ENCODE measurements around the gene KCNE4. TPM values are rescaled to one million over a fixed set of nuclear protein-coding genes. Genes with fewer than 3 reads are reported as not detected.

The KCNE4 gene
- total and polyA plus RNA-seq, 9 of the 15 experiments (the other 6 are each of a cell fraction or from before 2014, with no cell fraction given), result not detected

DNA sequence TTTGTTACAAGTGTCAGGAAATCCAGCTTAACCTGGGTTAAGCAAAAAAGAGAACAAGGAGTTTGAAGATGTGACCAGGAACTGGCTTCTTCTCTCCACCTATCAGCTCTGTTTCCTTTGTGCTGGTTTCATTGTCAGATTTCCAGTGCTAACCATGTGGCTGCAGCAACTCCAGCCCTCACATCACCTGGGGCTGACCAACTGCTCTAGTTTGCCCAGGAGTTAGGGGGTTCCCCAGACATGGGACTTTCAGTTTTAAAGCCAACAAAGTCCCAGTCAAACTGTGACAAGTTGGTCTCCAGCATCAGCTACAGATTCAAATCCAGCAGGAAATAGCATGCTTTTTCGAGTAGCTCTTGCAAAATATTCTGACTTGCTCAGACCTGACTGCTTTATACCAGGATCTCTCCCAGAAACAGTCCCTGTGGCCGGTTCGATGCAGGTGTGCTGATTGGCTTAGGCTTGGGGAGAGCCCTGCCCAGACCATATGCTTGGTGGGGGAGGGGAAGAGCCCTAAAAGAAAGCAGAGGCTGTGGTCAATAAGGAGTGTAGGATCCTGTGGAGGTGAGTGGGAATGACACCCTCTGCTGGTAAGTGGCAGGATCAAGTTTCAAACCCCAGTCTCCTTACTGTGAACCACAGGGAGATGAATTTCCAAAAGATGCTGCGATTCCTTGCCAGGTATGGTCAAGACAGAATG, 49.5 kb downstream of the KCNE4 start (continued):
- TF ChIP-seq, protein P1, sequence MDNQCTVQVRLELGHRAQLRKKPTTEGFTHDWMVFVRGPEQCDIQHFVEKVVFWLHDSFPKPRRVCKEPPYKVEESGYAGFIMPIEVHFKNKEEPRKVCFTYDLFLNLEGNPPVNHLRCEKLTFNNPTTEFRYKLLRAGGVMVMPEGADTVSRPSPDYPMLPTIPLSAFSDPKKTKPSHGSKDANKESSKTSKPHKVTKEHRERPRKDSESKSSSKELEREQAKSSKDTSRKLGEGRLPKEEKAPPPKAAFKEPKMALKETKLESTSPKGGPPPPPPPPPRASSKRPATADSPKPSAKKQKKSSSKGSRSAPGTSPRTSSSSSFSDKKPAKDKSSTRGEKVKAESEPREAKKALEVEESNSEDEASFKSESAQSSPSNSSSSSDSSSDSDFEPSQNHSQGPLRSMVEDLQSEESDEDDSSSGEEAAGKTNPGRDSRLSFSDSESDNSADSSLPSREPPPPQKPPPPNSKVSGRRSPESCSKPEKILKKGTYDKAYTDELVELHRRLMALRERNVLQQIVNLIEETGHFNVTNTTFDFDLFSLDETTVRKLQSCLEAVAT (IDR thresholded peaks at IDR 0.05), result peak in 1 of 2 experiments; percentile 48; a peak in 1 of 4 replicates
- TF ChIP-seq MAFK (IDR thresholded peaks at IDR 0.05; ENCODE audit: low read length), result no peak
- TF ChIP-seq RNF2 (IDR thresholded peaks at IDR 0.05), result no peak
- TF ChIP-seq, protein P2, sequence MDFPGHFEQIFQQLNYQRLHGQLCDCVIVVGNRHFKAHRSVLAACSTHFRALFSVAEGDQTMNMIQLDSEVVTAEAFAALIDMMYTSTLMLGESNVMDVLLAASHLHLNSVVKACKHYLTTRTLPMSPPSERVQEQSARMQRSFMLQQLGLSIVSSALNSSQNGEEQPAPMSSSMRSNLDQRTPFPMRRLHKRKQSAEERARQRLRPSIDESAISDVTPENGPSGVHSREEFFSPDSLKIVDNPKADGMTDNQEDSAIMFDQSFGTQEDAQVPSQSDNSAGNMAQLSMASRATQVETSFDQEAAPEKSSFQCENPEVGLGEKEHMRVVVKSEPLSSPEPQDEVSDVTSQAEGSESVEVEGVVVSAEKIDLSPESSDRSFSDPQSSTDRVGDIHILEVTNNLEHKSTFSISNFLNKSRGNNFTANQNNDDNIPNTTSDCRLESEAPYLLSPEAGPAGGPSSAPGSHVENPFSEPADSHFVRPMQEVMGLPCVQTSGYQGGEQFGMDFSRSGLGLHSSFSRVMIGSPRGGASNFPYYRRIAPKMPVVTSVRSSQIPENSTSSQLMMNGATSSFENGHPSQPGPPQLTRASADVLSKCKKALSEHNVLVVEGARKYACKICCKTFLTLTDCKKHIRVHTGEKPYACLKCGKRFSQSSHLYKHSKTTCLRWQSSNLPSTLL (IDR thresholded peaks at IDR 0.05), result no peak
- no peak for TF ChIP-seq ZNF589 (CRISPR knock-in tag; IDR thresholded peaks at IDR 0.05; ENCODE audit: low read depth)
- TF ChIP-seq, protein P3, sequence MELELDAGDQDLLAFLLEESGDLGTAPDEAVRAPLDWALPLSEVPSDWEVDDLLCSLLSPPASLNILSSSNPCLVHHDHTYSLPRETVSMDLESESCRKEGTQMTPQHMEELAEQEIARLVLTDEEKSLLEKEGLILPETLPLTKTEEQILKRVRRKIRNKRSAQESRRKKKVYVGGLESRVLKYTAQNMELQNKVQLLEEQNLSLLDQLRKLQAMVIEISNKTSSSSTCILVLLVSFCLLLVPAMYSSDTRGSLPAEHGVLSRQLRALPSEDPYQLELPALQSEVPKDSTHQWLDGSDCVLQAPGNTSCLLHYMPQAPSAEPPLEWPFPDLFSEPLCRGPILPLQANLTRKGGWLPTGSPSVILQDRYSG (tag; conservative IDR thresholded peaks at IDR 0.05; ENCODE audit: low read depth), result no peak
- TF ChIP-seq MYC (IDR thresholded peaks at IDR 0.05; ENCODE audit: low read depth, low read length), result 0 out of 2 replicates have a peak, but pooled peaks have one; percentile 32
- TF ChIP-seq MYC (CRISPR knock-in tag; IDR thresholded peaks at IDR 0.05; ENCODE audit: borderline replicate concordance, low read depth), result no peak
- TF ChIP-seq, protein P4, sequence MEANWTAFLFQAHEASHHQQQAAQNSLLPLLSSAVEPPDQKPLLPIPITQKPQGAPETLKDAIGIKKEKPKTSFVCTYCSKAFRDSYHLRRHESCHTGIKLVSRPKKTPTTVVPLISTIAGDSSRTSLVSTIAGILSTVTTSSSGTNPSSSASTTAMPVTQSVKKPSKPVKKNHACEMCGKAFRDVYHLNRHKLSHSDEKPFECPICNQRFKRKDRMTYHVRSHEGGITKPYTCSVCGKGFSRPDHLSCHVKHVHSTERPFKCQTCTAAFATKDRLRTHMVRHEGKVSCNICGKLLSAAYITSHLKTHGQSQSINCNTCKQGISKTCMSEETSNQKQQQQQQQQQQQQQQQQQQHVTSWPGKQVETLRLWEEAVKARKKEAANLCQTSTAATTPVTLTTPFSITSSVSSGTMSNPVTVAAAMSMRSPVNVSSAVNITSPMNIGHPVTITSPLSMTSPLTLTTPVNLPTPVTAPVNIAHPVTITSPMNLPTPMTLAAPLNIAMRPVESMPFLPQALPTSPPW (CRISPR knock-in tag; IDR thresholded peaks at IDR 0.05), result no peak
- no peak for TF ChIP-seq HMG20A (CRISPR knock-in tag; conservative IDR thresholded peaks at IDR 0.05)
- TF ChIP-seq SMC3 (conservative IDR thresholded peaks at IDR 0.05; ENCODE audit: insufficient read depth, low read depth, low read length), result peak; percentile 59
- TF ChIP-seq ARNT (IDR thresholded peaks at IDR 0.05), result 0 out of 4 replicates have a peak, but pooled peaks of 1 of the 2 experiments have one; percentile 28
- 0 out of 2 replicates have a peak, but pooled peaks have one; percentile 12 for TF ChIP-seq EP300 (IDR thresholded peaks at IDR 0.05; ENCODE audit: low read length)
- peak; percentile 31; the same call in 1 of the 2 replicates for TF ChIP-seq CC2D1A (IDR thresholded peaks at IDR 0.05)
- TF ChIP-seq, protein P5, sequence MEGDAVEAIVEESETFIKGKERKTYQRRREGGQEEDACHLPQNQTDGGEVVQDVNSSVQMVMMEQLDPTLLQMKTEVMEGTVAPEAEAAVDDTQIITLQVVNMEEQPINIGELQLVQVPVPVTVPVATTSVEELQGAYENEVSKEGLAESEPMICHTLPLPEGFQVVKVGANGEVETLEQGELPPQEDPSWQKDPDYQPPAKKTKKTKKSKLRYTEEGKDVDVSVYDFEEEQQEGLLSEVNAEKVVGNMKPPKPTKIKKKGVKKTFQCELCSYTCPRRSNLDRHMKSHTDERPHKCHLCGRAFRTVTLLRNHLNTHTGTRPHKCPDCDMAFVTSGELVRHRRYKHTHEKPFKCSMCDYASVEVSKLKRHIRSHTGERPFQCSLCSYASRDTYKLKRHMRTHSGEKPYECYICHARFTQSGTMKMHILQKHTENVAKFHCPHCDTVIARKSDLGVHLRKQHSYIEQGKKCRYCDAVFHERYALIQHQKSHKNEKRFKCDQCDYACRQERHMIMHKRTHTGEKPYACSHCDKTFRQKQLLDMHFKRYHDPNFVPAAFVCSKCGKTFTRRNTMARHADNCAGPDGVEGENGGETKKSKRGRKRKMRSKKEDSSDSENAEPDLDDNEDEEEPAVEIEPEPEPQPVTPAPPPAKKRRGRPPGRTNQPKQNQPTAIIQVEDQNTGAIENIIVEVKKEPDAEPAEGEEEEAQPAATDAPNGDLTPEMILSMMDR (IDR thresholded peaks at IDR 0.05 in 2 of 3, conservative IDR thresholded peaks at IDR 0.05 in 1 of 3; ENCODE audit: insufficient read depth in 2 of 3, low read depth in 1 of 3, low read length in 3 of 3), result peak; percentile 60 to 74 (median 72)
